ENCODE measurements around the gene KCTD20.

Gene KCTD20

DNA sequence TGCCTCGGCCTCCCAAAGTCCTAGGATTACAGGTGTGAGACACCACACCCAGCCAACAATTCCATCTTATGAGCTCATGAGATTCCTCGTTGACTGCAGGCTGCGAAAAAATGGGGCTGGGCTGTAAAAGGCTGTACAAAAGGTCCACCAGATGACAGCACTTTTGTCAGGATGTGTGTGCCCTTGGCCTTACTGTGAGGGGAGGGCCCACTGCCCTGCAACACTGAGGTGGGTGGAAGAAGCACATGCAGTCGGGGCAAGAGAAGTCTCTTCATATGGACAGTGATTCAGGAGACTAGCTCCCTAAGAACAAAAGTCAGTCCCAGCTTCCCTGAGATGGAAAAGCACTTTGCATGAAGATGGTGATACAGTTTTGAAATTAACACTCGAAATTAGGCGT lies 50.5 kb downstream of the KCTD20 start:
- H3K9ac ChIP-seq (ENCODE audit: low read length) = no peak overlapping the region
- no peak overlapping the region for H3K4me2 ChIP-seq (ENCODE audit: low read length)
- H3K4me1 ChIP-seq (ENCODE audit: low read length) = no peaks in the 10 kb centered on the region
- peaks cover 37% of the 10 kb centered on the region for H3K36me3 ChIP-seq (replicated peaks; ENCODE audit: low read depth, low read length)
- H3K9me3 ChIP-seq (ENCODE audit: insufficient read depth, low read length) = no peaks in the 10 kb centered on the region
- no peaks in the 10 kb centered on the region for H3K27me3 ChIP-seq (ENCODE audit: low read depth, low read length)
- H3K27ac ChIP-seq (ENCODE audit: low read length) = no peak overlapping the region
- no peak overlapping the region for H3K4me3 ChIP-seq (ENCODE audit: low read length)
- H4K20me1 ChIP-seq (ENCODE audit: insufficient read depth, low read length) = no peaks in the 10 kb centered on the region
- H2AFZ ChIP-seq (ENCODE audit: low read depth, low read length) = no peak overlapping the region
- no peaks in the 10 kb centered on the region for H3K79me2 ChIP-seq (ENCODE audit: low read length)
- TF ChIP-seq EZH2phosphoT487 (IDR thresholded peaks at IDR 0.05; ENCODE audit: low read depth) = no peak
- TF ChIP-seq, protein P1, sequence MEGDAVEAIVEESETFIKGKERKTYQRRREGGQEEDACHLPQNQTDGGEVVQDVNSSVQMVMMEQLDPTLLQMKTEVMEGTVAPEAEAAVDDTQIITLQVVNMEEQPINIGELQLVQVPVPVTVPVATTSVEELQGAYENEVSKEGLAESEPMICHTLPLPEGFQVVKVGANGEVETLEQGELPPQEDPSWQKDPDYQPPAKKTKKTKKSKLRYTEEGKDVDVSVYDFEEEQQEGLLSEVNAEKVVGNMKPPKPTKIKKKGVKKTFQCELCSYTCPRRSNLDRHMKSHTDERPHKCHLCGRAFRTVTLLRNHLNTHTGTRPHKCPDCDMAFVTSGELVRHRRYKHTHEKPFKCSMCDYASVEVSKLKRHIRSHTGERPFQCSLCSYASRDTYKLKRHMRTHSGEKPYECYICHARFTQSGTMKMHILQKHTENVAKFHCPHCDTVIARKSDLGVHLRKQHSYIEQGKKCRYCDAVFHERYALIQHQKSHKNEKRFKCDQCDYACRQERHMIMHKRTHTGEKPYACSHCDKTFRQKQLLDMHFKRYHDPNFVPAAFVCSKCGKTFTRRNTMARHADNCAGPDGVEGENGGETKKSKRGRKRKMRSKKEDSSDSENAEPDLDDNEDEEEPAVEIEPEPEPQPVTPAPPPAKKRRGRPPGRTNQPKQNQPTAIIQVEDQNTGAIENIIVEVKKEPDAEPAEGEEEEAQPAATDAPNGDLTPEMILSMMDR (IDR thresholded peaks at IDR 0.05; ENCODE audit: low read depth, low read length) = no peak

- Histone ChIP-seq H3K36me3 (replicated peaks; ENCODE audit: low read depth, low read length) (peaks cover 33% of the 10 kb centered on the region), H3K4me1 (ENCODE audit: low read length) (no peaks in the 10 kb centered on the region), H3K27me3 (ENCODE audit: low read depth, low read length) (no peaks in the 10 kb centered on the region), H3K79me2 (ENCODE audit: low read length) (no peaks in the 10 kb centered on the region), H4K20me1 (ENCODE audit: insufficient read depth, low read length) (no peaks in the 10 kb centered on the region), H3K9ac (ENCODE audit: low read length) (no peak overlapping the region), H3K4me3 (ENCODE audit: low read length) (no peak overlapping the region), H3K4me2 (ENCODE audit: low read length) (no peak overlapping the region), H3K9me3 (ENCODE audit: insufficient read depth, low read length) (no peaks in the 10 kb centered on the region), H3K27ac (ENCODE audit: low read length) (no peak overlapping the region), H2AFZ (ENCODE audit: low read depth, low read length) (no peak overlapping the region)
- no peak for TF ChIP-seq EZH2phosphoT487 (IDR thresholded peaks at IDR 0.05; ENCODE audit: low read depth)
- TF ChIP-seq, protein P1 (IDR thresholded peaks at IDR 0.05; ENCODE audit: low read depth, low read length) = no peak
Observed at GRCh38 chr6:36493859-36494258, 51.1 kb downstream of the KCTD20 start.

GRCh38 chr6:36495086-36495485 lies 52.3 kb downstream of the KCTD20 start:
- Histone ChIP-seq H3K9me3 (ENCODE audit: insufficient read depth, low read length) (no peaks in the 10 kb centered on the region), H3K27ac (ENCODE audit: low read length) (no peak overlapping the region), H3K27me3 (ENCODE audit: low read depth, low read length) (no peaks in the 10 kb centered on the region), H3K4me2 (ENCODE audit: low read length) (no peak overlapping the region), H3K9ac (ENCODE audit: low read length) (no peak overlapping the region), H3K36me3 (replicated peaks; ENCODE audit: low read depth, low read length) (peaks cover 23% of the 10 kb centered on the region), H3K4me1 (ENCODE audit: low read length) (no peaks in the 10 kb centered on the region), H4K20me1 (ENCODE audit: insufficient read depth, low read length) (no peaks in the 10 kb centered on the region), H3K79me2 (ENCODE audit: low read length) (no peaks in the 10 kb centered on the region), H2AFZ (ENCODE audit: low read depth, low read length) (no peak overlapping the region), H3K4me3 (ENCODE audit: low read length) (no peak overlapping the region)
- TF ChIP-seq, protein P1 (IDR thresholded peaks at IDR 0.05; ENCODE audit: low read depth, low read length) = no peak
- TF ChIP-seq EZH2phosphoT487 (IDR thresholded peaks at IDR 0.05; ENCODE audit: low read depth) = no peak

DNA sequence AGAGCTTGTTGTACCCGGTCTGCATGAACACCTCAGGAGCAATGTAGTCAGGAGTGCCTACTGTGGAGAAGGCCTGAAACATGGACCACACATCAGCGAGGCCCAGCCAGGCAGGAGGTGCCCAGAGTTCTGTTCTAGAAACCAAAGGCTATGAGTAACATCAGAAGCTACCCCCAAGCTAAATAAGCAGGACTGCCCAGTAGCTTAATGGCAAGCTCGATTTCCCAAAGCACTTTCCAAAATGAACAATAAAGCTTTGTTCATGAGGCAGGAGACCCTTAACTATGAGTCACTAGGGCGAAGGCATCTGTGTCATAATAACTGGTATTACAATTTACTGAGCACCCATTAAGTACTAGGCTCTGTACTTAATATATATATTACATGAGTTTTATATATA lies 57.1 kb downstream of the KCTD20 start:
- TF ChIP-seq, protein P1 (IDR thresholded peaks at IDR 0.05; ENCODE audit: low read depth, low read length) = no peak
- TF ChIP-seq EZH2phosphoT487 (IDR thresholded peaks at IDR 0.05; ENCODE audit: low read depth) = no peak
- H3K36me3 ChIP-seq (replicated peaks; ENCODE audit: low read depth, low read length) = peaks cover 13% of the 10 kb centered on the region
- no peak overlapping the region for H3K9ac ChIP-seq (ENCODE audit: low read length)
- H3K27me3 ChIP-seq (ENCODE audit: low read depth, low read length) = no peaks in the 10 kb centered on the region
- no peaks in the 10 kb centered on the region for H3K79me2 ChIP-seq (ENCODE audit: low read length)
- H3K4me2 ChIP-seq (ENCODE audit: low read length) = no peak overlapping the region
- H3K27ac ChIP-seq (ENCODE audit: low read length) = no peak overlapping the region
- no peak overlapping the region for H3K4me3 ChIP-seq (ENCODE audit: low read length)
- no peaks in the 10 kb centered on the region for H3K4me1 ChIP-seq (ENCODE audit: low read length)
- H4K20me1 ChIP-seq (ENCODE audit: insufficient read depth, low read length) = no peaks in the 10 kb centered on the region
- H3K9me3 ChIP-seq (ENCODE audit: insufficient read depth, low read length) = no peaks in the 10 kb centered on the region
- no peak overlapping the region for H2AFZ ChIP-seq (ENCODE audit: low read depth, low read length)

Data from OCI-LY3 (cell line).